HL-60 (cell line): Measurements from ENCODE around the gene GAREM1.

Experiments used
- DNase-seq, 2 experiments: peaks; one replicate each; pipeline ENCODE4 v3.0.0-alpha.2; 2010 to 2020; ENCODE audit warnings: low read depth in 1 of 2, low spot score in 1 of 2
- H3K27ac ChIP-seq: fragments of 250-450 bp; sonication (Bioruptor Pico); replicated peaks from 2 replicates; pipeline ENCODE4 v1.5.1; 2020; ENCODE audit warnings: mild to moderate bottlenecking, moderate library complexity
- H3K27me3 ChIP-seq: fragments of 250-450 bp; sonication (Bioruptor Pico); 2 replicates; pipeline ENCODE4 v1.5.1; 2021; ENCODE audit warnings: mild to moderate bottlenecking, moderate library complexity; ENCODE audit not compliant: insufficient read depth, poor library complexity, severe bottlenecking
- H3K4me3 ChIP-seq: replicated peaks from 2 replicates; pipeline ENCODE4 v1.5.1; 2011; ENCODE audit warnings: mild to moderate bottlenecking, control low read depth, low read length; ENCODE audit not compliant: insufficient read depth
- CTCF ChIP-seq: IDR thresholded peaks from one replicate; pipeline ENCODE4 v1.5.1; 2011; ENCODE audit warnings: low read length, control low read depth, inconsistent platforms; ENCODE audit not compliant: insufficient read depth
- GABPA ChIP-seq: IDR thresholded peaks from 2 replicates; pipeline ENCODE4 v1.6.1; 2012; ENCODE audit warnings: low read depth
- POLR2AphosphoS5 ChIP-seq: IDR thresholded peaks from 2 replicates; pipeline ENCODE4 v1.6.1; 2012; ENCODE audit warnings: low read depth
- REST ChIP-seq: IDR thresholded peaks from 2 replicates; pipeline ENCODE4 v1.6.1; 2012; ENCODE audit warnings: low read depth; ENCODE audit not compliant: insufficient replicate concordance
- SPI1 ChIP-seq: IDR thresholded peaks from 2 replicates; pipeline ENCODE4 v1.6.1; 2012; ENCODE audit warnings: low read depth, mild to moderate bottlenecking, borderline replicate concordance

GAREM1 gene

GRCh38 chr18:32351032-32351431, 119.7 kb downstream of the GAREM1 start:
- no peak overlapping the region for H3K27ac ChIP-seq
- DNase-seq: no peak
- TF ChIP-seq SPI1 (no peak), POLR2AphosphoS5 (no peak), REST (no peak)
- no peaks in the 10 kb centered on the region for H3K27me3 ChIP-seq
- H3K4me3 ChIP-seq: no peak overlapping the region

GRCh38 chr18:32349728-32350395, 120.8 kb downstream of the GAREM1 start:
- Histone ChIP-seq H3K27ac (no peak overlapping the region), H3K4me3 (no peak overlapping the region), H3K27me3 (no peaks in the 10 kb centered on the region)
- no peak for DNase-seq
- no peak for TF ChIP-seq REST
- TF ChIP-seq POLR2AphosphoS5: no peak
- no peak for TF ChIP-seq GABPA
- TF ChIP-seq CTCF: no peak
- no peak for TF ChIP-seq SPI1

- DNase-seq: no peak
- no peak overlapping the region for H3K4me3 ChIP-seq
- TF ChIP-seq SPI1: no peak
- no peak for TF ChIP-seq REST
- TF ChIP-seq CTCF: no peak
- no peak for TF ChIP-seq GABPA
- no peak for TF ChIP-seq POLR2AphosphoS5
- no peak overlapping the region for H3K27ac ChIP-seq
- H3K27me3 ChIP-seq: no peaks in the 10 kb centered on the region
Measured at GRCh38 chr18:32346671-32347070, 124.0 kb downstream of the GAREM1 start.
